ENCODE data around the gene ESPN.

- TF ChIP-seq CTCF (conservative IDR thresholded peaks at IDR 0.05; ENCODE audit: low read length) (no peak), EZH2phosphoT487 (IDR thresholded peaks at IDR 0.05; ENCODE audit: borderline replicate concordance) (no peak)
Measured at GRCh38 chr1:6425658-6426057, 1.1 kb downstream of the ESPN start.

Data from Loucy (cell line).